Testis (tissue), 3 donors: ENCODE results near the gene VCP. TPM values are rescaled to one million over a fixed set of nuclear protein-coding genes. Genes with fewer than 3 reads are reported as not detected.

Source experiments
- DNase-seq: peaks from one replicate; pipeline ENCODE4 v3.0.0-alpha.2; 2019
- H3K27ac ChIP-seq, 2 donors: fragments of 200-600 bp; sonication (generic); one replicate each; pipeline ENCODE4 v1.5.1; 2019
- H3K27me3 ChIP-seq: fragments of 200-600 bp; sonication (generic); one replicate; pipeline ENCODE4 v1.5.1; 2019
- H3K36me3 ChIP-seq: fragments of 200-600 bp; sonication (generic); one replicate; pipeline ENCODE4 v1.5.1; 2017; ENCODE audit warnings: low read depth; ENCODE audit errors: missing control alignments
- H3K4me1 ChIP-seq: fragments of 200-600 bp; sonication (generic); one replicate; pipeline ENCODE4 v1.5.1; 2019
- H3K4me3 ChIP-seq, 2 donors: fragments of 200-600 bp; sonication (generic); one replicate each; pipeline ENCODE4 v1.5.1; 2017 to 2019
- H3K9me3 ChIP-seq: fragments of 200-600 bp; sonication (generic); one replicate; pipeline ENCODE4 v1.5.1; 2017
- POLR2A ChIP-seq: fragments of 450-650 bp; IDR thresholded peaks from one replicate; pipeline ENCODE4 v1.6.1; 2017; ENCODE audit warnings: antibody characterized with exemption, mild to moderate bottlenecking, moderate library complexity
- WGBS, 2 donors: methylation state at CpG; one replicate each; pipeline ENCODE4 v1.1.5; 2018; 5-methylcytosine and 5-hydroxymethylcytosine counted together
- intact Hi-C: fragments of 100-400 bp; cut with DNase I; formaldehyde crosslinking; loops from one replicate; pipeline ENCODE4 v1.15.1; 2023; ENCODE audit warnings: low total_unique reads
- polyA plus RNA-seq: library from polyadenylated mRNA; stranded (reverse); fragments of 350-450 nt; fragmentation: Illumina TruSeq; extraction: RNeasy Lipid Tissue Mini Kit (QIAGEN cat#74804); gene quantifications from one replicate; pipeline ENCODE4 v1.2.3, GENCODE V29; 2014; ENCODE audit warnings: low read depth, low replicate concordance; ENCODE audit not compliant: insufficient read depth
- total RNA-seq, 2 donors: library from RNA; depleted of rRNA; stranded (reverse); fragments of >200 nt; gene quantifications; one replicate each; pipeline ENCODE4 v1.2.3, GENCODE V29; 2016
- TF ChIP-seq, protein P1 (sequence below), 3 experiments: fragments of 450-650 bp in 2 of 3; fragments of 200-600 bp in 1 of 3; sonication (generic) in 1 of 3; IDR thresholded peaks; one replicate each; pipeline ENCODE4 v1.5.1; 2016 to 2019; ENCODE audit warnings: antibody characterized with exemption in 3 of 3, mild to moderate bottlenecking in 2 of 3, moderate library complexity in 1 of 3

VCP gene
- total and polyA plus RNA-seq, 3 donors from 2014 or later: 171 to 229 (median 186) TPM

DNA sequence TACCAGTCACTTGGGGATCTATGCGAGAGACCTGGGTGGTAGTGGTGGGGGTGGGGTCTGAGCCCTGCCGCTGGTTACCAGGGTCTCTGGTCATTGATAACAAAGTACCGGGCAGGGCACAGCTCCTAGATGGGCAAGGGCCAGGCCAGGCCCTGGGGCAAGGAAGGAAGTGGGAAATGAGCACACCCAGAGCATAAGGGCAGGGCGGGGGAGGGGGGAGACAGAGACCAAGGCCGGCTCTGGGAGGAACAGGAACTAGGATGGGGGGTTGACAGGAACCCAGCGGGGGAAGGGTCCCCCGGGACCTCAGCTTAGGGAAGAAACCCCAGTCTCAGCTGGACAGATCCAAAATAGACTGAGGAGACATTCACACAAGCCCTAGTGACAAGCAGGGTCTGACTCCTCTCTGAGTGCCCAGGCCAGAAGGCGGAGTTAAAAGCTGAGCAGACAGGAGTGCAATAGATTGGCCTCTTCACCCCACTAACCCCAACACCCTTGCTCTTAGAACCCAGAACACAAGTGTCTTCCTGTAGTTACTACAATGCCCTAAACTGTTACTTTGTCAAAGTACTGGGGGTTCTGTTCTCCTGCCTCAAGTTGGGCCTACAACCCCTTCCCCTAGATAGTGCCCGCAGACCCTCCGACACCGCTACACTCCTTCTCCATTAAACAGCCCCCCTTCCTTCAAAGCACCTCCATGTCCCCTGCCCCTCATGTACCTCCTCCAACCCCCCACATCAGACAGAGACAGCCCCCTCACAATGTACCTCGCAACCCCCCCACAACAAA lies 42.6 kb upstream of the VCP start:
- Histone ChIP-seq H3K36me3 (no peaks in the 10 kb centered on the region), H3K4me3 (peak overlapping the region; percentile 50 to 65), H3K4me1 (peaks cover 41% of the 10 kb centered on the region), H3K27me3 (no peaks in the 10 kb centered on the region), H3K27ac (peak overlapping the region; percentile 69 to 94), H3K9me3 (no peaks in the 10 kb centered on the region)
- intact Hi-C loops: loop anchor here (10.0 kb wide), 2 partner anchors 360 to 440 kb away; no protein-coding TSS in a partner anchor
- WGBS, 2 donors: 15 to 21% methylated on average over 9 to 12 of the region's 12 CpGs
- TF ChIP-seq, protein P1, sequence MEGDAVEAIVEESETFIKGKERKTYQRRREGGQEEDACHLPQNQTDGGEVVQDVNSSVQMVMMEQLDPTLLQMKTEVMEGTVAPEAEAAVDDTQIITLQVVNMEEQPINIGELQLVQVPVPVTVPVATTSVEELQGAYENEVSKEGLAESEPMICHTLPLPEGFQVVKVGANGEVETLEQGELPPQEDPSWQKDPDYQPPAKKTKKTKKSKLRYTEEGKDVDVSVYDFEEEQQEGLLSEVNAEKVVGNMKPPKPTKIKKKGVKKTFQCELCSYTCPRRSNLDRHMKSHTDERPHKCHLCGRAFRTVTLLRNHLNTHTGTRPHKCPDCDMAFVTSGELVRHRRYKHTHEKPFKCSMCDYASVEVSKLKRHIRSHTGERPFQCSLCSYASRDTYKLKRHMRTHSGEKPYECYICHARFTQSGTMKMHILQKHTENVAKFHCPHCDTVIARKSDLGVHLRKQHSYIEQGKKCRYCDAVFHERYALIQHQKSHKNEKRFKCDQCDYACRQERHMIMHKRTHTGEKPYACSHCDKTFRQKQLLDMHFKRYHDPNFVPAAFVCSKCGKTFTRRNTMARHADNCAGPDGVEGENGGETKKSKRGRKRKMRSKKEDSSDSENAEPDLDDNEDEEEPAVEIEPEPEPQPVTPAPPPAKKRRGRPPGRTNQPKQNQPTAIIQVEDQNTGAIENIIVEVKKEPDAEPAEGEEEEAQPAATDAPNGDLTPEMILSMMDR (IDR thresholded peaks at IDR 0.05): no peak
- DNase-seq: peak; percentile 54

DNA sequence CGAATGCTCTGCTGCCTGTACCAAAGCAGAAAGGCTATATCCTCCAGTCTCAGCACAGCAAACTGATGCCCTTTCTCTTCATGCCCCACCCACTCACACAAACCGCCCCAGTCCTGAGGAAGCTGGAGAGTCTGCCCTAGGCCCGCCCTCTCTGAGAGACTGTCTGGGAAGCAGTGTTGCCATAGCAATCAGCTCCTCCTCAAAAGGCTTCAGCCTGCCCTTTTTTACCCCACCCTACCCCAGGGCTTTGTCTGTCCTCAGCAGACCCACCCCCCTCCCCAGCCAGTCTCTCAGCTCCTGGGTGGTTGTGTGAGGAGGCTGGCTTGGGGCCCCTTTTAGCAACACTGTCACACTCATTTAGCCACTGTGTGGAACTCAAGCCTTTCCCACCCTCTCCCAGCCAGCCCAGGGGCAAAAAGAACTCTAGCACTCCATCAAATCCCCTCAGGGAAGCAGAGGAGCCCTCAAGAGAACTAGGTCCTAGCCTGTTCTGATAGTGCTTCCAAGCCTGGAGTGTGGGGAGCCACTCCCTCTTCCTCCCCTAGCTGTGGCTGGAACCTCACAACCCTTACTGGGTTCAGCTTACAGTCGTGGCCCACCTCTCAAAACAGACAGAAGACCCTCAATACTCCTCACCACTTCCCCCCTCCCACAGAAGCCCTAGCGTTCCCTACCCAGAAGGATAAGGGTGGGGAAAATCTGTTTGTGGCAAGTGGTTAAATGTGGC lies 41.9 kb upstream of the VCP start:
- no peaks in the 10 kb centered on the region for H3K9me3 ChIP-seq
- peak overlapping the region in 1 of 2 donors; percentile 65 for H3K4me3 ChIP-seq
- H3K27ac ChIP-seq: peak overlapping the region; percentile 69 to 94
- H3K36me3 ChIP-seq: no peaks in the 10 kb centered on the region
- TF ChIP-seq, protein P1 (IDR thresholded peaks at IDR 0.05): no peak
- TF ChIP-seq POLR2A: no peak
- peaks cover 41% of the 10 kb centered on the region for H3K4me1 ChIP-seq
- 14 to 28% methylated on average over 4 to 5 of the region's 5 CpGs for WGBS, 2 donors
- no peaks in the 10 kb centered on the region for H3K27me3 ChIP-seq
- DNase-seq: peak; percentile 89
- intact Hi-C loops: loop anchor here (10.0 kb wide), 2 partner anchors 361 to 441 kb away; no protein-coding TSS in a partner anchor

DNA sequence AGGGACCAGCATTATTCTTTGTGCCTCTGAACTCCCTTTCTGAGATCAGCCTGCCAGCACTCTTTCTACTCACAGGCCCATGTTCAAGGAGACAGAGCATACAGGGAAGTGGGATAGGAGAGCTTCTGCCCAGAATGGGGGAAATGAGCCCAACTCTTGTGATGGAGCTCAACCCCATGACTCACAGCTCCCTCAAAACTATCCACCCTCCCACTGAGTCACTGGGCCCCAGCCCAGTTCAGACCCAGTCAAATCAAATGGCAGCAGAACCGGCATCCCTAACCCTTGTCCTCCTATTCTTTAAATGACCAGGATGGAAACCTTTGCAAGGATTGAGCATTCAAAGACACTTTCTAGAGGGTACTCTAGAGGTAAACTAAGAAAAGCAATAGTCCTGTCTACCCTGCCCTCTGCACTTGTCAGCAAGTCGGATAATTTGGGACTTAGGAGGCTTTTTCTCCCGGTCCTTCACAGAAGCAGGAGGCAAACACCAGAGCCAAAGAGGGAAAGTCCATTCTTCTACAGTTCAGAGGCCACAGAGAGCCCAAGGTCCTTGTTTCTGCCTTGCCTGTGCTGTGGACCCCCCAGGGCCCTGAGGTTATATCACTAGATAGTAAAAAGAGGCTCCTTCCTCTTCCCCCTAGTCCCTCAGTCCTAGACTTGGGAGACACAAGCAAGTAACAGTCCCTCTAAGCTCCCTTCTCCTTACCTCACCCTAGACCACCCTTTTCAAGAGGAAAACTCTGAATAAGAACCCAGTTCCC lies 40.0 kb upstream of the VCP start:
- H3K27me3 ChIP-seq: no peaks in the 10 kb centered on the region
- H3K9me3 ChIP-seq: no peaks in the 10 kb centered on the region
- WGBS, 2 donors: 73 to 74% methylated on average over 3 of the region's 3 CpGs
- H3K4me3 ChIP-seq: no peak overlapping the region
- DNase-seq: peak; percentile 15
- TF ChIP-seq, protein P1 (IDR thresholded peaks at IDR 0.05): no peak
- TF ChIP-seq POLR2A: no peak
- peak overlapping the region; percentile 67 to 82 for H3K27ac ChIP-seq
- intact Hi-C loops: loop anchor here (10.0 kb wide), 2 partner anchors 362 to 442 kb away; no protein-coding TSS in a partner anchor
- peaks cover 41% of the 10 kb centered on the region for H3K4me1 ChIP-seq
- H3K36me3 ChIP-seq: no peaks in the 10 kb centered on the region

DNA sequence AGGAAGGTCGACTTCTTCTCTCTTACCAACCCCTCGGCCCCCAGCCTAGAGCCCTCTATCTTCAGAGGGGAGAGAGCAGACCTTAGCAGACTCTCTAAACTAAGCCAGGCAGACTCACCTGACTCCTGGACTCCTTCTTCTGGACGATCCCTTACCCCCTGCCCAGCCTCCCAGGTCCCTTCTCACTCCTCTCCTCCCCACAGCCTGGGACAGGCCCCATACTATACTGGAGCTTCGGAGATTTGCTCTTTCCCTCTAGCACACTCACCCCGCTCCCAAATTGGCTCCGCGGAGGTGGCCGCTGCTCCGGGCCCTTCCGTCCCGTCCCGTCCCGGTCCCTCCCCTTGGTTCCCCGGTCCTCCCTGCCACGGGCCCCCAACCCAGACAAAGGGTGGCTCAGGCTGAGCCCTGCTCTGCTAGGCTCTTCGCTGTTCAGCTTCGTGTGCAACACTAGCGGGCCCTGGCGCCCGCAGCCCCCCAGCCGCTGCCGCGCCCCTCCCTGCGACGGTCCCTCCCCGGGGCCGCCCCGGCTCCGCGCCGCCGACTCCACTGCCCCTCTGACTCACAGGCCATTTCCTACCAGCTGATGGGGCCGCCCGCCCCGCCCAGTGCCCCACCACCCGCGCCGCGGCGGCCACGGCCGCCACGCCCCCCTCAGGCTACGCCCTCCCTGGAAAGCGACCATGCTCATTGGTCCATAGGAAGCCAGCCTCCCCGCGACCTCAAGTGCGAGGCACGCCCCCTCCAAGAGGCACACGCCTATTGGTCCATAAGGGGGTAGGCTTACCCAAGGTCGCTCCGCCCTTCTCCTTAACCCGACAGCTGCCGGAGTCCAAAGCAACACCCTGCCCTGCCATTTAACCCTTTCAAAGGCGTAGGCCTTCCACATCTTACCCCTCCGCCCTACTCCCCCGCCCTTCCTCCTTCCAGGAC lies 38.8 kb upstream of the VCP start:
- Histone ChIP-seq H3K27me3 (no peaks in the 10 kb centered on the region), H3K36me3 (no peaks in the 10 kb centered on the region), H3K4me1 (peaks cover 37% of the 10 kb centered on the region), H3K4me3 (peak overlapping the region; percentile 77 to 78), H3K27ac (peak overlapping the region; percentile 67 to 82), H3K9me3 (no peaks in the 10 kb centered on the region)
- no peak for TF ChIP-seq POLR2A
- TF ChIP-seq, protein P1 (IDR thresholded peaks at IDR 0.05): no peak
- 1 to 2% methylated on average over 24 to 30 of the region's 57 CpGs for WGBS, 2 donors
- intact Hi-C loops: loop anchor here (10.0 kb wide), 2 partner anchors 364 to 444 kb away; no protein-coding TSS in a partner anchor
- peak; percentile 99 for DNase-seq
